SKM-1 (cell line): ENCODE measurements around the gene SETD4.
A peak's percentile ranks its signal among the peaks of the same experiment; 100 is the strongest.
"Not testable (repeated sequence)": the region's sequence is repeated elsewhere in the genome, so short reads cannot be mapped to it uniquely, and the experiment has no call there.

Experiments used
- DNase-seq: peaks from one replicate; lab custom pipeline; 2025; ENCODE audit not compliant: unreplicated experiment; lab: John Stamatoyannopoulos, UW

Gene SETD4

GRCh38 chr21:36079010-36079649 is 18.8 kb upstream of the SETD4 start:
- no peak for DNase-seq

GRCh38 chr21:36077758-36078157 is 17.4 kb upstream of the SETD4 start:
- no peak for DNase-seq

- no peak for DNase-seq
Observed at GRCh38 chr21:36076878-36077655, 16.7 kb upstream of the SETD4 start.

DNA sequence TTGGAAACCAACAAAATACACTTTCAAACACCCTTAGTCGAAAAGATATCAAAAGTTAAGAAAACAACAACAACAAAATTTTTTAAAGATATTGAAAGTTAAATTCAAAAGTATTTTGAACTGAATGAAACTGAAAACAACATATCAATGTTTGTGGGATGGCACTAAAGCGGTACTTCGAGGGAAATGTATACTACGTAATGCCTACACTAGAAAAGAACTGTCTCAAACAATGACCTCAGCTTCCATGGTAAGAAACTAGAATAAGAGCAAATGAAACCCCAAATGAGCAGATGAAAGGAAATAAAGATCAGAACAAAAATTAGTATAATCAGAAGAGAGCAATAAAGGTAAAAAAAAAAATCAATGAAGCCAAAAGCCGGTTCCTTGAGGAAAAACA is 15.6 kb upstream of the SETD4 start:
- no peak for DNase-seq

DNA sequence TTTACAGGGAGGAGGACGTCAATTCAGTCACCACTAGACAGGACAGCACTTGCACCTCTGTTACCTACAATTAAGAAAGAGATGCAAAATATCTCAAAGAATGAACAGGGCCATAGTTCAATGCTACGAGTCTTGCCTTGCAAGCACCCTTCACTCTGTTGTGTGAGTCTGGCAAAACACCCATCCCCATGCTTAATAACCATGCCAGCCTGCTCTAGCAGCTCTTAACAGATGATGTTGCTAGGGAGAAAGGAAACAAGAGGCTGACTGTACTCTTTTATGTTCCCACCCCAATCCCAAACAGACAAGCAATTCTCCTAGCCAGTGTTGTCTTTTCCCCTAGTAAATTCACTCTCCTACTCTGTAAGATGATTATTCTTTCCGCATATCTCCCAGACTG is 14.8 kb upstream of the SETD4 start:
- DNase-seq = no peak

- not testable (repeated sequence) for DNase-seq
Observed at GRCh38 chr21:36073911-36074310, 13.6 kb upstream of the SETD4 start.

- no peak for DNase-seq
Observed at GRCh38 chr21:36073181-36073580, 12.9 kb upstream of the SETD4 start.

GRCh38 chr21:36072453-36073162 is 12.3 kb upstream of the SETD4 start:
- no peak for DNase-seq

- DNase-seq = no peak
Observed at GRCh38 chr21:36070999-36071398, 10.7 kb upstream of the SETD4 start.

DNA sequence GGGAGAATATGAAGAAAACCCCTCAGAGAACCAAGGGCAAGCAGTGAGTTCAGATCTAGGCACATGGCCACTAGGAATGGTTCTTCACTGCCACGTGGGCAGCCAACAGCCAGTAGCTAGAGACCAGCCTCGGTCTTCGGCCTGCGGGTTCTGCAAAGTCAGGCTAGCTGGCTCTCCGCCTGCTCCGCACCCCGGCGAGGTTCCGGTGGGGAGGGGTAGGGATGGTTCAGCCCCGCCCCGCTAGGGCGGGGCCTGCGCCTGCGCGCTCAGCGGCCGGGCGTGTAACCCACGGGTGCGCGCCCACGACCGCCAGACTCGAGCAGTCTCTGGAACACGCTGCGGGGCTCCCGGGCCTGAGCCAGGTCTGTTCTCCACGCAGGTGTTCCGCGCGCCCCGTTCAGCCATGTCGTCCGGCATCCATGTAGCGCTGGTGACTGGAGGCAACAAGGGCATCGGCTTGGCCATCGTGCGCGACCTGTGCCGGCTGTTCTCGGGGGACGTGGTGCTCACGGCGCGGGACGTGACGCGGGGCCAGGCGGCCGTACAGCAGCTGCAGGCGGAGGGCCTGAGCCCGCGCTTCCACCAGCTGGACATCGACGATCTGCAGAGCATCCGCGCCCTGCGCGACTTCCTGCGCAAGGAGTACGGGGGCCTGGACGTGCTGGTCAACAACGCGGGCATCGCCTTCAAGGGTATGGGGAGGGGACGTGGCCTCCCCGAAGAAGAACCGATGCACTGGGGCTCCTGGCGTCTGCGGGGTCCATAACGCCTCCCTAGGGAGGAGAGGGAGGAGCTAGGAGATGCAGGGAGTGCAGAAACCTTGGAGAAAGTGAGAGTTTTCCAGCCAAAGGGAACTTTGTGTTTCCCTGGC is 9.6 kb upstream of the SETD4 start, which contains the start of gene CBR1:
Gene CBR1, plus strand, starts transcription at position 312 of the 871 bp plus-strand sequence. Its CDS starts 92 bp downstream, at position 404.
- DNase-seq = peak; percentile 14

DNA sequence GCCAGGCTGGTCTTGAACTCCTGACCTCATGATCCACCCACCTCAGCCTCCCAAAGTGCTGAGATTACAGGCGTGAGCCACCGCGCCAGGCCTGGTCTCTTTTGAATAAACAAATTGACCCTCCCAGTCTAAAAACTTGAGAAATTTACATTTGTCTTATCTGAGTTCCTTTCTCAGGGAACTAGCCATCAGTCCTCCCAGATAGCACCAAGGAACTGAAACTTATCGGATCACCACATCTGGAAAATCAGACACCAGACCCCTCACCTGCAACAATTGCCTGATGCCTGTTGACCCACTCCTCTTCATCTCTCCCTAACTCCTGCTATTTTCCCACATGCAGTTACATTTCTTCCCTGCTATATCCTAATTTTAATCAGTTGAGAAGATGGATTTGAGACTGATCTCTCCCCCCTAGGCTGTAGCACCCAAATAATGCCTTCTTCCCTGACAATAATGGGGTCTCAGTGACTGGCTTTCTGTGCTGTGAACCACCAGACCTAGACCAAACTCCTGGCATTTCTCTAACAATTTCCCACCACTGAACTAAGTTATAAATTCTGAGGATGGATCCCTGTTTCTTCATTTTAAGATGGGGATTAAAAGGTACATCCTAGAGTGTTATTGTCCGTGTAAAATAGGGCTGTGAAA is 8.5 kb upstream of the SETD4 start:
- DNase-seq = no peak

DNA sequence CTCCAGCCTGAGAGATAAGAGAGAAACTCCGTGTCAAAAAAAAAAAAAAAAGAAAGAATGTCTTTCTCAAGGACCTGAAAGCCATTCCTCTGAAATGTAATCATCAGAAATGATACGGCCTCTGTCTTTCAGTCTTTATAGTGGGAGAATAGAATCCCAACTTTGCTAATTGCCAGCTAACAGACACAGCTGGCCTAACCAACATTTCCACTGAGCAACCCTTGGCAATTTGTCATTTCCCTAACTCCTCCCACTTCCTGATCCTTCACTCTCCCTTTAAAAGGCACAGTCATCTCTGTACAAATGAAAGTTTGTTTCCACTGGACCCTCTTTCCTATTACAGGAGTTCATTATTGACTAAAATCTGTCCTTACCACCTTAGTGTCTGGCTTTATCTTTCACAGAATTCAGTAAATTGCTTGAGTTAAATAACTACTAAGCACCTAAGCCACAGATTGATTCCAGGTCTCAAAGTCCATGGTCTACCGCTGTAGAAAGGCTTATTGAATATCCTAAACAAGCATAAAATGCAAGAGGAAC is 5.2 kb upstream of the SETD4 start:
- no peak for DNase-seq

DNA sequence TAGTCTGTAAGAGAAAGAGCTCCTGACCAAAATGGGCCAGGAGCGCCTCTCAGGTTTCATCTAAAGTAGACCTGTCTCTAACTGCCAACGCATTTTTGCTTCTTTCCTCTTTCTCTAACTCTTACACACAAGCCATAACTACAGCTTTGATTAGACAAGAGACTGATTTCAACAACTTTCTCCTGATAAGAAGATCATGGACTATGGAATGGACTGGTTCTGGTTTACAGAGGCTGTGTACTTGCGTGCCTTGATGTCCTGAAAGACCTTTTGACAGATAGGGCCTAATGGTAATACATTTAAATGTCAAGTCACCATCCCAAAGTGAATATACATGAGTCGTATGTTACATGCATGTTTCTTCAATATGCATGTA is 3.7 kb upstream of the SETD4 start:
- no peak for DNase-seq

GRCh38 chr21:36063375-36064084 is 3.2 kb upstream of the SETD4 start:
- no peak for DNase-seq

DNA sequence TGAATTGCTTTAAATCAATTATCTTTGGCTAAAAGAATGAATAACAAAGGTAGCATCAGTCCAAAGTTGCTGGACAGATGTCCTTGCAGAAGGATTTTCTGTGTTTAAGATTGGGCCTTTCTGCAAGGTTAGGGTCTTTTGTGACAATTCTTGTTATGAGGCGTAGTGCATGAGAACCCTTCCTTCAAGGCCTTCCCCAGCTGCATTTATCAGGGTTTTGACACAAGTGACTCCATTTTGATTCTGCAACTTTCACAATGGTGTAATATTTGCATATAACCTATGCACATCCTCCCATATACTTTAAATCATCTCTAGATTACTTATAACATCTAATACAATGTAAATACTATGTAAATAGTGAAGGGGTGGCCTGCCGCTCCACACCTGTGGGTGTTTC is 1.1 kb upstream of the SETD4 start:
- DNase-seq = no peak

DNA sequence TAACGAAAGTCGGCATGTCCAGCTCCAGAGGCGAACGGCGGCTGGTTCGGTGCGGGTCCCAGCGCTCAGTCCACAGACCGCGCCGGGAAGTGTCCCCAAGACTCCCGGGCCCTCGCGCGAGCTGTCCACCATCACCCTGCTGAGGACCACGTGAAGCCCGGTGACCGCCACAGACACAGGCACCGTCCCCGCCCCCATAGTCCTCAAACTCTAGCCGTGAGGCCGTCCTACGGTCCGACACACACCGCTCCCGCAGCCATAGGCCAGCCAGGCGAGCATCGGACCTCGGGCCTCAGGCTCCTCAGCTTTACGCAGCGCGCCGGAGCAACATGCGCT is 535 bp downstream of the SETD4 start:
- DNase-seq = no peak

DNA sequence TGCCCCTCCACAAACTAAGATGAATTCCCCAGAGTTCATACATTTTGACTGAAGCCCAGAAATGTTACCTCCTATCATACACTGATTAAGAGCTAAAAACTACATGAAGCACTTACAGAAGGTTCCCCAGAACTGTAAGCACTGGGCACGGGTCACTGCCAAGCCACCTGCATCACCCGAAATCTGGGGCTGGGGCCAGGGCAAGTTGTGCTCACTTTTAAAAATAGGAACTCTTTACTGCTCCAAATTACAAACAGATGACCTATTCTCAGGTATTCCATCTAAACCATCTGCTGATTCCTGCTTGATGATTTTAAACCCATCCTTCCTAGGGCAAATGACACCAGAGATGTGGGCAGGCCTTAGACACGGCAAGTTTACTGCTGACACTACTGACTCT is 4.8 kb downstream of the SETD4 start:
- DNase-seq = no peak

DNA sequence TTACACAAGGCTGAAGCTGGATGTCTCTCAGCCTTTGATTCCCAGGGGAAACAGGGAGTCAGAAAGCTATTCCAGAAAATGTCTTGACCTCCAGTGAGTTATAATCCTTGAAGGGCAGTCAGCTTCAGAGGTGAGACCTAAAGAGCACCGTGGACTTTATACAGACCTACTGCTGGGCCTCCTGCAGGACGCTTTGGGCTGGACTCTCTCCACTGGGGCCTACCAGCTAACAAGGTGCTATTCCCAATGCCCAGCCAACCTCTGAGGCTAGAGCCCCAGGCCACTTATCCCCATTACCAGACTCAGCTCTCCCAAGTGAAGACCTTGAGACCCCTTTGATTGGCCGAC is 6.6 kb downstream of the SETD4 start:
- no peak for DNase-seq

DNA sequence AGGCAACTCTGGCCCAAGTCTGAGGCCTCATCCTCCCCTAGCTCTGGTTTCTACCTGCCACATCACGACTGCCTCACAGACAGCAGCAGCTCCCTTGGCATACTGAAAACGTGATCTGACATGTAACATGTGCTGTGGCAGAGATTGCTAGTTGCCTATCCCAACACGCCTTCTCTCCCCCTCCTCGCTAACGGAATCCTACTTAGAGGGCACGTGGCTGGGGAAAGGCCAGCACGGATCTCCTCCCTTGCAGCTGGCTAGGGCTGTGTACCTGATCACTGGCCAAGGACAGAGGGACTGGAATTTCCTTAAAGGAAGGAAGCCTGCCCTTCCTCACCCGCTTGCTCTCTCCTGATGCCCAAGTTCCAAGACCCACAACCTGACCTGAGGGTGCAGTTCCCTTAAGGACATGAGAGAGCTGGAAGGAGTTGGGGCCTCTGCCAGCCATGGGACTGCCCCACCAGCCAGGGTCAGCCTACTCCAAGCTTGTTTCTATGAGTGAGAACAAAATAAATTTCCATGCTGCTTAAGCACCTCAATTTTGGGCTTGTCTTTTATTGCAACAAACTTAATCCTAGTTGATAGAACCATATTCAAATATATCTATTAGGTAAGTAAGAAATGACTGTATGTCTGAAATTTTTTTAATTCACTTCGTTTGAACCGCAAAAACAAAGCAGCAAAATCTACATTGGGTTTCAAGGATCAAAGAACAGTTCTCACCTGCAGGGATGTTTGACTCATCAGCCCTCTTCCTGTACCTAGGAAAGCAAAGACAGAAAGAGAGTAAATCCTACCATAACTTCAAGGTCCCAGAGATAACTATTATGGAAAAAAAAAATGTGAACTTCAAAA is 7.2 kb downstream of the SETD4 start:
- DNase-seq = no peak
